Karpas-422 (cell line): ENCODE results near the gene ACKR4. TPM values are rescaled to one million over a fixed set of nuclear protein-coding genes. Genes with fewer than 3 reads are reported as not detected.

ENCODE experiments used
- DNase-seq: peaks from one replicate; pipeline ENCODE4 v3.0.0-alpha.2; 2015
- H2AFZ ChIP-seq: fragments of 200-600 bp; sonication (generic); 2 replicates; pipeline ENCODE4 v1.6.1; 2014; ENCODE audit warnings: antibody characterized with exemption, low read length, mixed read lengths
- H3K27ac ChIP-seq: fragments of 200-600 bp; sonication (generic); 2 replicates; pipeline ENCODE4 v1.5.1; 2014; ENCODE audit warnings: mild to moderate bottlenecking, low read length, moderate library complexity
- H3K27me3 ChIP-seq: fragments of 200-600 bp; sonication (generic); 2 replicates; pipeline ENCODE4 v1.6.1; 2014; ENCODE audit warnings: low read length, mixed read lengths
- H3K36me3 ChIP-seq: fragments of 200-600 bp; sonication (generic); 2 replicates; pipeline ENCODE4 v1.6.1; 2014; ENCODE audit warnings: low read length, mixed read lengths; ENCODE audit not compliant: insufficient read depth
- H3K4me1 ChIP-seq: fragments of 200-600 bp; sonication (generic); 2 replicates; pipeline ENCODE4 v1.6.1; 2014; ENCODE audit warnings: mild to moderate bottlenecking, low read length, mixed read lengths
- H3K4me2 ChIP-seq: fragments of 200-600 bp; sonication (generic); 2 replicates; pipeline ENCODE4 v1.6.1; 2014; ENCODE audit warnings: low read length, low read depth, mild to moderate bottlenecking; ENCODE audit not compliant: poor library complexity, severe bottlenecking
- H3K4me3 ChIP-seq: fragments of 200-600 bp; sonication (generic); 2 replicates; pipeline ENCODE4 v1.5.1; 2014; ENCODE audit warnings: mild to moderate bottlenecking, antibody characterized with exemption, low read length, mixed read lengths
- H3K79me2 ChIP-seq: fragments of 200-600 bp; sonication (generic); 2 replicates; pipeline ENCODE4 v1.6.1; 2014; ENCODE audit warnings: mild to moderate bottlenecking, low read length, mixed read lengths
- H3K9ac ChIP-seq: fragments of 200-600 bp; sonication (generic); 2 replicates; pipeline ENCODE4 v1.6.0; 2014; ENCODE audit warnings: low read length
- H3K9me2 ChIP-seq: fragments of 200-600 bp; sonication (generic), shearing (Covaris generic); replicated peaks from 2 replicates; pipeline ENCODE4 v1.6.0; 2014; ENCODE audit warnings: mild to moderate bottlenecking, low read length, moderate library complexity; ENCODE audit not compliant: insufficient read depth
- H3K9me3 ChIP-seq: fragments of 300-700, 200-600 bp; sonication (generic); 2 replicates; pipeline ENCODE4 v1.6.1; 2014; ENCODE audit warnings: low read length, mixed read lengths
- H4K20me1 ChIP-seq: fragments of 200-600 bp; sonication (generic); 2 replicates; pipeline ENCODE4 v1.6.1; 2014; ENCODE audit warnings: mild to moderate bottlenecking, antibody characterized with exemption, low read length, low read depth; ENCODE audit not compliant: insufficient read depth
- total RNA-seq: library from RNA; depleted of rRNA; stranded (reverse); fragments of >200 nt; shearing (Covaris generic); gene quantifications from 2 replicates; pipeline ENCODE4 v1.2.3, GENCODE V29; 2014; ENCODE audit warnings: low replicate concordance

ACKR4 gene
- total RNA-seq, 1 experiment from 2014 or later = 8.4 TPM

GRCh38 chr3:132570016-132570415 lies 27.1 kb upstream of the ACKR4 start:
- H4K20me1 ChIP-seq = no peaks in the 10 kb centered on the region
- H3K9ac ChIP-seq = no peak overlapping the region
- H3K9me3 ChIP-seq = no peaks in the 10 kb centered on the region
- H3K4me3 ChIP-seq = no peak overlapping the region
- H3K79me2 ChIP-seq = no peaks in the 10 kb centered on the region
- H3K9me2 ChIP-seq = no peaks in the 10 kb centered on the region
- H3K27ac ChIP-seq = no peak overlapping the region
- H3K4me2 ChIP-seq = no peak overlapping the region
- H3K4me1 ChIP-seq = no peaks in the 10 kb centered on the region
- DNase-seq = no peak
- H3K36me3 ChIP-seq = no peaks in the 10 kb centered on the region; the same call in 1 of the 2 replicates
- H2AFZ ChIP-seq = no peak overlapping the region
- no peaks in the 10 kb centered on the region for H3K27me3 ChIP-seq

- H3K9ac ChIP-seq = no peak overlapping the region
- H2AFZ ChIP-seq = no peak overlapping the region
- no peak overlapping the region for H3K4me3 ChIP-seq
- H3K27me3 ChIP-seq = no peaks in the 10 kb centered on the region
- no peaks in the 10 kb centered on the region; the same call in 1 of the 2 replicates for H3K36me3 ChIP-seq
- no peak overlapping the region for H3K4me2 ChIP-seq
- no peaks in the 10 kb centered on the region for H3K79me2 ChIP-seq
- H3K27ac ChIP-seq = no peak overlapping the region
- no peak for DNase-seq
- no peaks in the 10 kb centered on the region for H3K9me3 ChIP-seq
- H3K9me2 ChIP-seq = no peaks in the 10 kb centered on the region
- no peaks in the 10 kb centered on the region for H4K20me1 ChIP-seq
- no peaks in the 10 kb centered on the region for H3K4me1 ChIP-seq
Measured at GRCh38 chr3:132573797-132574211, 23.3 kb upstream of the ACKR4 start.

DNA sequence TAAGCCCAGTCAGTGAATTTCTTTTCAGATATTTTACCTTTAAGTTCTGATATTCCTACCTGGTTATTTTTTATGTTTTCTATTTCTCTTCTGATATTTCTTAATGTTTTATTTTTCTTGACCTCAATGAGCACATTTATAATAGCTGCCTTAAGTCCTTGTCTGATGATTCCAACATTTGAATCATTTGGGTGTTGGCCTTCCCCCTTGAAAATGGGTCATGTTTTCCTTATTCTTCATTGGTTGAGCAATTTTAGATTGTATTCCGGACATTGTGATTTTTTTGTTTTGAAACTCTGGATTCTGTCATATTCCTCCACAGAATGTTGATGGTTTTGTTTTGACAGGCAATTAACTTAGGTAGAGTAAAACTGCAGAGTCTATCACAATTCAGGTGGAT lies 9.7 kb upstream of the ACKR4 start:
- Histone ChIP-seq H3K4me3 (no peak overlapping the region), H3K9me3 (no peaks in the 10 kb centered on the region), H3K9me2 (no peaks in the 10 kb centered on the region), H2AFZ (no peak overlapping the region), H4K20me1 (no peaks in the 10 kb centered on the region), H3K4me1 (no peaks in the 10 kb centered on the region), H3K27ac (no peak overlapping the region), H3K4me2 (no peak overlapping the region), H3K27me3 (no peaks in the 10 kb centered on the region), H3K36me3 (no peaks in the 10 kb centered on the region), H3K9ac (no peak overlapping the region), H3K79me2 (no peaks in the 10 kb centered on the region)
- DNase-seq = no peak

GRCh38 chr3:132592216-132592615 lies 4.9 kb upstream of the ACKR4 start:
- Histone ChIP-seq H3K27ac (no peak overlapping the region), H3K4me3 (no peak overlapping the region), H3K4me2 (no peak overlapping the region), H3K36me3 (peaks cover 3% of the 10 kb centered on the region; the same call in 1 of the 2 replicates), H3K9me2 (no peaks in the 10 kb centered on the region), H4K20me1 (no peaks in the 10 kb centered on the region), H3K27me3 (no peaks in the 10 kb centered on the region), H2AFZ (no peak overlapping the region), H3K4me1 (peaks cover 41% of the 10 kb centered on the region), H3K9me3 (no peaks in the 10 kb centered on the region), H3K79me2 (no peaks in the 10 kb centered on the region), H3K9ac (no peak overlapping the region)
- DNase-seq = no peak

GRCh38 chr3:132593241-132593946 lies 3.7 kb upstream of the ACKR4 start:
- H3K27me3 ChIP-seq = no peaks in the 10 kb centered on the region
- H3K9ac ChIP-seq = no peak overlapping the region
- H2AFZ ChIP-seq = peak overlapping the region; percentile 39; the same call in 1 of the 2 replicates
- peaks cover 3% of the 10 kb centered on the region; the same call in 1 of the 2 replicates for H3K36me3 ChIP-seq
- no peaks in the 10 kb centered on the region for H3K9me3 ChIP-seq
- peaks cover 2% of the 10 kb centered on the region for H3K79me2 ChIP-seq
- H3K27ac ChIP-seq = no peak overlapping the region
- peaks cover 52% of the 10 kb centered on the region for H3K4me1 ChIP-seq
- no peaks in the 10 kb centered on the region for H4K20me1 ChIP-seq
- H3K4me3 ChIP-seq = no peak overlapping the region
- H3K9me2 ChIP-seq = no peaks in the 10 kb centered on the region
- H3K4me2 ChIP-seq = peak overlapping the region; percentile 14
- no peak for DNase-seq

DNA sequence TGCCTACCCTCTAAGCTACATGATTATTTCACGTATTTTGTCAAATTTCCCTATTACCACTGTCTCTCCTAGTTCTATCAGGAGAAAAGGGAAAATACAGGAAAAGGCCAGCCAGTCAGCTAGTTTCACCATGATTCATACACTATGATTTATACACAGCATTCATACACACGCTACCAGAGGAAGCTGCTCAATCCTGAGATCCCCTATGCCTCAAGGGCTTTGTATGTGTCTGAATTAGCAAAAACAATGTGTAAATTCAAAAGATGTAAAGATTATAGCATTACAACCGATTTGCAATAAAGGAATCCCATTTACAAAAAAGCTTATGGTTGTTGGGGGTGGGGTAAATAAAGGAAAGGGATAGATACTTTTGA lies 3.1 kb upstream of the ACKR4 start:
- no peaks in the 10 kb centered on the region for H4K20me1 ChIP-seq

DNA sequence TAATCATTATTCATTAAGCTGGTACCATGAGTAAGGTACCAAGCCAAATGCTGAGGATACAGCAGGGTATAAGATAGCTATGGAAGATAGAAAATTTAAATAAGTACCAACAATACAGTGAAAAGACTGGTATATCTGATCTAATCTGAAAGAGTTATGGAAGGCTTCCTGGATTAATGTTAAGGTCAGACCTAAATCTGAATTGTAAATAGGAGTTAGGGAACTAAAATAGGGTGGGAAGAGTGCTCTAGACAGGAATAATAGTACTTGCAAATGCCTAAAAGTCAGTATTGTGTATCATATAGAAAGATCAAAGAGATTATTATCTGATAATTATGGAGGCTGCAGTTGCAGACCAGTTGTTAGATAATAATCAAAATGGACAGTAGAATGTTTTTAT lies 2.6 kb upstream of the ACKR4 start:
- DNase-seq = no peak
- Histone ChIP-seq H3K9me3 (no peaks in the 10 kb centered on the region), H3K27ac (peak overlapping the region; percentile 73), H3K4me1 (peaks cover 57% of the 10 kb centered on the region), H4K20me1 (no peaks in the 10 kb centered on the region), H3K9me2 (no peaks in the 10 kb centered on the region), H3K4me2 (peak overlapping the region; percentile 31), H3K79me2 (peaks cover 7% of the 10 kb centered on the region), H3K36me3 (peaks cover 3% of the 10 kb centered on the region; the same call in 1 of the 2 replicates), H3K4me3 (no peak overlapping the region), H3K27me3 (no peaks in the 10 kb centered on the region), H3K9ac (no peak overlapping the region), H2AFZ (0 out of 2 replicates have a peak overlapping the region, but pooled peaks have one; percentile 31)

More for the DNA sequence above, 3.1 kb upstream of the ACKR4 start:
- H3K4me3 ChIP-seq = no peak overlapping the region
- H3K4me2 ChIP-seq = no peak overlapping the region
- H3K9me2 ChIP-seq = no peaks in the 10 kb centered on the region
- no peaks in the 10 kb centered on the region for H3K9me3 ChIP-seq
- H3K27ac ChIP-seq = no peak overlapping the region
- no peak for DNase-seq
- H3K79me2 ChIP-seq = peaks cover 7% of the 10 kb centered on the region
- H2AFZ ChIP-seq = peak overlapping the region; percentile 39; the same call in 1 of the 2 replicates
- no peaks in the 10 kb centered on the region for H3K27me3 ChIP-seq
- H3K9ac ChIP-seq = no peak overlapping the region
- H3K4me1 ChIP-seq = peaks cover 57% of the 10 kb centered on the region
- peaks cover 3% of the 10 kb centered on the region; the same call in 1 of the 2 replicates for H3K36me3 ChIP-seq

- peaks cover 57% of the 10 kb centered on the region for H3K4me1 ChIP-seq
- H3K27ac ChIP-seq = peak overlapping the region; percentile 73
- 0 out of 2 replicates have a peak overlapping the region, but pooled peaks have one; percentile 31 for H2AFZ ChIP-seq
- H3K9ac ChIP-seq = no peak overlapping the region; the same call in 1 of the 2 replicates
- peak; percentile 52 for DNase-seq
- H3K79me2 ChIP-seq = peaks cover 8% of the 10 kb centered on the region
- no peaks in the 10 kb centered on the region for H3K9me2 ChIP-seq
- H3K27me3 ChIP-seq = no peaks in the 10 kb centered on the region
- peaks cover 3% of the 10 kb centered on the region; the same call in 1 of the 2 replicates for H3K36me3 ChIP-seq
- no peaks in the 10 kb centered on the region for H3K9me3 ChIP-seq
- H3K4me2 ChIP-seq = peak overlapping the region; percentile 31
- H3K4me3 ChIP-seq = no peak overlapping the region
- H4K20me1 ChIP-seq = no peaks in the 10 kb centered on the region
Measured at GRCh38 chr3:132595014-132595413, 2.1 kb upstream of the ACKR4 start.
